Stimulated activated CD4-positive, alpha-beta T cell treated with anti-CD3 and anti-CD28 coated beads, Interleukin-12 subunit alpha, Interleukin-12 subunit beta, amount 100 ng/mL, for 48 hours (primary cell): ENCODE data around the gene MCM10.

Experiments
- DNase-seq, 3 donors: peaks; one replicate each; pipeline ENCODE4 v3.0.0-alpha.2; 2020; ENCODE audit warnings: low read depth in 2 of 3, low spot score in 1 of 3

The MCM10 gene

GRCh38 chr10:13256627-13257026, 95.3 kb downstream of the MCM10 start:
- no peak for DNase-seq

- DNase-seq, result no peak
Measured at GRCh38 chr10:13257621-13258140, 96.3 kb downstream of the MCM10 start.
